Endothelial cell of umbilical vein (primary cell): ENCODE data around the gene ACOX1. TPM values are rescaled to one million over a fixed set of nuclear protein-coding genes. Genes with fewer than 3 reads are reported as not detected.

ENCODE experiments used
- BruUV-seq: library from RNA; stranded (reverse); fragments of 400-500 nt; replicated peaks from 2 replicates; lab custom pipeline; 2021; lab: Mats Ljungman, UMichigan
- CTCF ChIA-PET: fragments of 300-600, 350-600 bp; sonication (Branson Sonifier 250); formaldehyde crosslinking; loops from one replicate; lab custom pipeline; 2021; ENCODE audit warnings: antibody characterized with exemption, inconsistent platforms; lab: Charles Lee
- POLR2A ChIA-PET: fragments of 300-600, 350-600 bp; sonication (Branson Sonifier 250); formaldehyde crosslinking; loops from one replicate; lab custom pipeline; 2021; ENCODE audit warnings: antibody characterized with exemption, inconsistent platforms; lab: Charles Lee
- DNase-seq: peaks from one replicate; pipeline ENCODE4 v3.0.0-alpha.2; 2011; ENCODE audit warnings: low read depth, low spot score
- FAIRE-seq: peaks from 2 replicates; lab custom pipeline; 2011; peaks lifted over from hg19 to GRCh38; lab: Jason Lieb, UNC
- H2AFZ ChIP-seq: 2 replicates; pipeline ENCODE4 v1.6.0; 2012; ENCODE audit warnings: low read depth, low read length, control low read depth, inconsistent platforms
- H3K27ac ChIP-seq: 2 replicates; pipeline ENCODE4 v1.5.1; 2011; ENCODE audit warnings: low read depth, mild to moderate bottlenecking, control low read depth, low read length, moderate library complexity; ENCODE audit not compliant: insufficient read depth
- H3K27me3 ChIP-seq, 2 experiments: 2 replicates each; pipeline versions ENCODE4 v1.6.0 to v1.6.1; 2011; ENCODE audit warnings: low read length in 2 of 2, mixed read lengths in 1 of 2; ENCODE audit not compliant: control insufficient read depth in 2 of 2, insufficient read depth in 2 of 2
- H3K36me3 ChIP-seq, 2 experiments: 2 replicates in 1 of 2; 3 replicates in 1 of 2; pipeline ENCODE4 v1.5.1; 2011; ENCODE audit warnings: low read length in 2 of 2, mild to moderate bottlenecking in 1 of 2, moderate library complexity in 1 of 2; ENCODE audit not compliant: control insufficient read depth in 2 of 2, insufficient read depth in 2 of 2; ENCODE audit errors: extremely low read depth in 1 of 2
- H3K4me1 ChIP-seq: 3 replicates; pipeline ENCODE4 v1.5.1; 2011; ENCODE audit warnings: mild to moderate bottlenecking, low read length; ENCODE audit not compliant: control insufficient read depth, insufficient read depth; ENCODE audit errors: extremely low read depth
- H3K4me2 ChIP-seq: 2 replicates; pipeline ENCODE4 v1.6.1; 2011; ENCODE audit warnings: low read length, control low read depth, mixed read lengths; ENCODE audit not compliant: insufficient read depth
- H3K4me3 ChIP-seq, 3 experiments: fragments of 200-600 bp in 1 of 3; sonication (generic), shearing (Covaris generic) in 1 of 3; replicated peaks in 1 of 3; 2 replicates each; pipeline ENCODE4 v1.5.1; 2011 to 2016; ENCODE audit warnings: control low read depth in 3 of 3, low read length in 3 of 3, mild to moderate bottlenecking in 2 of 3, inconsistent platforms in 1 of 3, low read depth in 1 of 3, moderate library complexity in 1 of 3; ENCODE audit not compliant: insufficient read depth in 1 of 3
- H3K79me2 ChIP-seq: 2 replicates; pipeline ENCODE4 v1.6.0; 2012; ENCODE audit warnings: low read length, inconsistent platforms; ENCODE audit not compliant: control insufficient read depth, insufficient read depth
- H3K9ac ChIP-seq: replicated peaks from 2 replicates; pipeline ENCODE3; 2011; ENCODE audit warnings: low read length, control low read depth; ENCODE audit not compliant: insufficient read depth; ENCODE audit errors: extremely low read depth
- H3K9me1 ChIP-seq: replicated peaks from 3 replicates; pipeline ENCODE4 v1.6.0; 2011; ENCODE audit warnings: mild to moderate bottlenecking, low read length; ENCODE audit not compliant: control insufficient read depth, insufficient read depth; ENCODE audit errors: extremely low read depth
- H3K9me3 ChIP-seq: replicated peaks from 2 replicates; pipeline ENCODE4 v1.5.1; 2012; ENCODE audit warnings: low read length, inconsistent platforms; ENCODE audit not compliant: control insufficient read depth, insufficient read depth
- H4K20me1 ChIP-seq: replicated peaks from 2 replicates; pipeline ENCODE3; 2011; ENCODE audit warnings: mild to moderate bottlenecking, low read length; ENCODE audit not compliant: control insufficient read depth, insufficient read depth; ENCODE audit errors: extremely low read depth
- EZH2 ChIP-seq: IDR thresholded peaks from 2 replicates; pipeline ENCODE4 v1.6.1; 2012; ENCODE audit warnings: borderline replicate concordance, low read depth, mild to moderate bottlenecking, moderate library complexity, low read length, inconsistent platforms; ENCODE audit not compliant: severe bottlenecking
- FOS ChIP-seq: IDR thresholded peaks from 2 replicates; pipeline ENCODE4 v1.6.1; 2011; ENCODE audit warnings: mild to moderate bottlenecking, low read length, moderate library complexity, borderline replicate concordance; ENCODE audit not compliant: insufficient read depth
- GATA2 ChIP-seq: IDR thresholded peaks from 2 replicates; pipeline ENCODE4 v1.7.0; 2011; ENCODE audit warnings: low read depth, mild to moderate bottlenecking, moderate library complexity, mixed read lengths, low read length; ENCODE audit not compliant: insufficient read length, insufficient read depth
- JUN ChIP-seq: IDR thresholded peaks from 2 replicates; pipeline ENCODE4 v1.6.1; 2011; ENCODE audit warnings: borderline replicate concordance, low read depth; ENCODE audit not compliant: insufficient read length, insufficient read depth
- MAX ChIP-seq: IDR thresholded peaks from 2 replicates; pipeline ENCODE4 v1.6.1; 2011; ENCODE audit not compliant: insufficient read depth, insufficient read length
- MYC ChIP-seq: IDR thresholded peaks from one replicate; pipeline ENCODE4 v1.6.1; 2011; ENCODE audit warnings: mild to moderate bottlenecking, low read depth, low read length
- POLR2A ChIP-seq: IDR thresholded peaks from 2 replicates; pipeline ENCODE4 v1.6.1; 2012; ENCODE audit warnings: low read depth, mild to moderate bottlenecking, control low read depth, low read length
- POLR2AphosphoS5 ChIP-seq: IDR thresholded peaks from 2 replicates; pipeline ENCODE4 v1.6.1; 2012; ENCODE audit warnings: low read depth, mild to moderate bottlenecking, control low read depth, low read length, moderate library complexity; ENCODE audit not compliant: insufficient read depth
- dilution Hi-C: fragments of 300-500 bp; cut with MboI; formaldehyde crosslinking; loops from one replicate; pipeline ENCODE4 v1.15.0; 2019; ENCODE audit warnings: low sequenced_read_pairs; ENCODE audit not compliant: extremely low pct_ligation_motif_present
- intact Hi-C: fragments of 100-400 bp; cut with micrococcal nuclease; formaldehyde crosslinking; loops from one replicate; pipeline ENCODE4 v1.10.0; 2022
- polyA plus RNA-seq, 4 experiments: library from polyadenylated mRNA; depleted of rRNA in 3 of 4; stranded (reverse) in 3 of 4; unstranded in 1 of 4; fragments of >200 nt; gene quantifications; 2 replicates each; pipeline versions ENCODE4 v1.2.1 to v1.2.3, GENCODE V29; 2011 to 2012; ENCODE audit warnings: missing spikeins in 1 of 4
- total RNA-seq: library from RNA; stranded (reverse); gene quantifications from 2 replicates; pipeline ENCODE4 v1.2.3, GENCODE V29; 2021
- TF ChIP-seq, protein P1 (sequence below), 2 donors: IDR thresholded peaks; 1 replicate in 1 of 2; 2 replicates in 1 of 2; pipeline ENCODE4 v1.5.1; 2011; ENCODE audit warnings: low read length in 2 of 2, mild to moderate bottlenecking in 2 of 2, moderate library complexity in 2 of 2, control low read depth in 1 of 2, inconsistent platforms in 1 of 2, low read depth in 1 of 2; ENCODE audit not compliant: insufficient read depth in 1 of 2; ENCODE audit errors: extremely low read depth in 1 of 2

ACOX1 gene
- total and polyA plus RNA-seq, 2 donors (not counting 3 experiments of a cell fraction or from before 2014, with no cell fraction given): 17.9 to 45.1 TPM

- Histone ChIP-seq H3K4me1 (no peaks in the 10 kb centered on the region), H3K79me2 (no peaks in the 10 kb centered on the region), H3K4me2 (no peak overlapping the region), H4K20me1 (no peaks in the 10 kb centered on the region), H3K9ac (no peak overlapping the region), H2AFZ (no peak overlapping the region), H3K9me3 (no peaks in the 10 kb centered on the region), H3K9me1 (no peaks in the 10 kb centered on the region), H3K4me3 (no peak overlapping the region), H3K27ac (no peak overlapping the region), H3K27me3 (no peaks in the 10 kb centered on the region), H3K36me3 (no peaks in the 10 kb centered on the region)
- intact Hi-C loops: no loop called here
- ChIA-PET CTCF (no interaction called here), POLR2A (no interaction called here)
- dilution Hi-C loops: no loop called here
- DNase-seq (no peak), FAIRE-seq (no peak)
- TF ChIP-seq JUN: no peak
- TF ChIP-seq POLR2AphosphoS5: no peak
- no TSS peak for BruUV-seq
These were observed 45.4 kb upstream of the ACOX1 start for GRCh38 chr17:76024353-76024752.

DNA sequence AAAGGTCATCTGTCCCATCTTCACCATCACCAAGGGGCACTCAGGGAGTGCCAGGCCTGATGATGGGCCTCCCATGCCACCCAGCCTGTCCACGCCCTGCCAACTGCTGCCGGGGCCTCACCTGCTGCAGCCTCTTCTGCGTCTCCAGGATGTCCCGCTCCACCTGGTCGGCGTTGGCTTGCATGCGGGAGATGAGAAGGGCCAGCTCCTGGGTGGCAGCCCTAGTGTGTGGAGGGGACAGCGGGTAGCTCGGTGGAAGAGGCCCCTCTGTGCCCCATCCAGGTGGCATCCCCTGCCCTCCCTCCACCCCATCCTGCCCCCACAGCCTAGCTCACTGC, 44.9 kb upstream of the ACOX1 start:
- Histone ChIP-seq H4K20me1 (no peaks in the 10 kb centered on the region), H3K4me1 (no peaks in the 10 kb centered on the region), H2AFZ (no peak overlapping the region), H3K9me3 (no peaks in the 10 kb centered on the region), H3K9me1 (no peaks in the 10 kb centered on the region), H3K27ac (no peak overlapping the region), H3K27me3 (no peaks in the 10 kb centered on the region), H3K9ac (no peak overlapping the region), H3K4me2 (no peak overlapping the region), H3K79me2 (no peaks in the 10 kb centered on the region), H3K4me3 (no peak overlapping the region), H3K36me3 (no peaks in the 10 kb centered on the region)
- TF ChIP-seq GATA2 (no peak), POLR2A (no peak), EZH2 (no peak), POLR2AphosphoS5 (no peak), MAX (no peak), JUN (no peak), FOS (no peak), MYC (no peak)
- TF ChIP-seq, protein P1, sequence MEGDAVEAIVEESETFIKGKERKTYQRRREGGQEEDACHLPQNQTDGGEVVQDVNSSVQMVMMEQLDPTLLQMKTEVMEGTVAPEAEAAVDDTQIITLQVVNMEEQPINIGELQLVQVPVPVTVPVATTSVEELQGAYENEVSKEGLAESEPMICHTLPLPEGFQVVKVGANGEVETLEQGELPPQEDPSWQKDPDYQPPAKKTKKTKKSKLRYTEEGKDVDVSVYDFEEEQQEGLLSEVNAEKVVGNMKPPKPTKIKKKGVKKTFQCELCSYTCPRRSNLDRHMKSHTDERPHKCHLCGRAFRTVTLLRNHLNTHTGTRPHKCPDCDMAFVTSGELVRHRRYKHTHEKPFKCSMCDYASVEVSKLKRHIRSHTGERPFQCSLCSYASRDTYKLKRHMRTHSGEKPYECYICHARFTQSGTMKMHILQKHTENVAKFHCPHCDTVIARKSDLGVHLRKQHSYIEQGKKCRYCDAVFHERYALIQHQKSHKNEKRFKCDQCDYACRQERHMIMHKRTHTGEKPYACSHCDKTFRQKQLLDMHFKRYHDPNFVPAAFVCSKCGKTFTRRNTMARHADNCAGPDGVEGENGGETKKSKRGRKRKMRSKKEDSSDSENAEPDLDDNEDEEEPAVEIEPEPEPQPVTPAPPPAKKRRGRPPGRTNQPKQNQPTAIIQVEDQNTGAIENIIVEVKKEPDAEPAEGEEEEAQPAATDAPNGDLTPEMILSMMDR (IDR thresholded peaks at IDR 0.05; ENCODE audit: extremely low read depth in 1 of 2, insufficient read depth in 1 of 2, low read depth in 1 of 2, low read length in 2 of 2): no peak
- intact Hi-C loops (no loop called here), dilution Hi-C loops (no loop called here)
- ChIA-PET POLR2A (no interaction called here), CTCF (no interaction called here)
- DNase-seq (no peak), FAIRE-seq (no peak)
- no TSS peak for BruUV-seq
